Measurements from ENCODE around the gene CCDC86.
"Not testable (repeated sequence)": the region's sequence is repeated elsewhere in the genome, so short reads cannot be mapped to it uniquely, and the experiment has no call there.

Gene CCDC86, protein sequence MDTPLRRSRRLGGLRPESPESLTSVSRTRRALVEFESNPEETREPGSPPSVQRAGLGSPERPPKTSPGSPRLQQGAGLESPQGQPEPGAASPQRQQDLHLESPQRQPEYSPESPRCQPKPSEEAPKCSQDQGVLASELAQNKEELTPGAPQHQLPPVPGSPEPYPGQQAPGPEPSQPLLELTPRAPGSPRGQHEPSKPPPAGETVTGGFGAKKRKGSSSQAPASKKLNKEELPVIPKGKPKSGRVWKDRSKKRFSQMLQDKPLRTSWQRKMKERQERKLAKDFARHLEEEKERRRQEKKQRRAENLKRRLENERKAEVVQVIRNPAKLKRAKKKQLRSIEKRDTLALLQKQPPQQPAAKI

DNA sequence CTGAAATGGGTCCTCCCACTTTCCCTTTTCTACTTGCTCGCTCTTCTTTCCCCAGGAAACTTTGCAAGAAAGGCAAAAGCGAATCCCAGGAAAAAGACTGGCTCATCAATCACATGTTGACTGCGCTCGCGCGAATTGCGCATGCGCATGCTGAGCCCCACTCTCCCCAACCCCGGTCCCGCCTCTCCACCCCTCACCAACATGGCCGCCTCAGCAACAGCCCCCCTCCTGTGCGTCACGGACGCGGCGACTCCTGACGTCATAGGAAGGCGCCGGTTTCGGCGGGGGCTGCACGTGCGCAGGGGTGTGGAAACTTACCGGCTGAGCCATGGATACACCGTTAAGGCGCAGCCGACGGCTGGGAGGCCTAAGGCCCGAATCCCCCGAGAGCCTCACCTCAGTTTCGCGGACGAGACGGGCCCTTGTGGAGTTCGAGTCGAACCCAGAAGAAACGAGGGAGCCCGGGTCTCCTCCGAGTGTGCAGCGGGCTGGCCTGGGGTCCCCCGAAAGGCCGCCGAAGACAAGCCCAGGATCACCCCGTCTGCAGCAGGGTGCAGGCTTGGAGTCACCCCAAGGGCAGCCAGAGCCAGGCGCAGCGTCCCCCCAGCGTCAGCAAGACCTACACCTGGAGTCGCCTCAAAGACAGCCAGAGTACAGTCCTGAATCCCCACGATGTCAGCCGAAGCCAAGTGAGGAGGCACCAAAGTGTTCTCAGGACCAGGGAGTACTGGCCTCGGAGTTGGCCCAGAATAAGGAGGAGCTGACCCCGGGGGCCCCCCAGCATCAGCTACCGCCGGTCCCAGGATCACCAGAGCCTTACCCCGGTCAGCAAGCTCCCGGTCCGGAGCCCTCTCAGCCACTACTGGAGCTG lies at the start of gene CCDC86:
Gene CCDC86 (plus strand): TSS at position 317 of the 871 bp plus-strand sequence. CDS start 12 bp downstream, at position 329.
- peak; percentile 96 to 99 for DNase-seq (ENCODE audit: low read depth in 2 of 2)

DNA sequence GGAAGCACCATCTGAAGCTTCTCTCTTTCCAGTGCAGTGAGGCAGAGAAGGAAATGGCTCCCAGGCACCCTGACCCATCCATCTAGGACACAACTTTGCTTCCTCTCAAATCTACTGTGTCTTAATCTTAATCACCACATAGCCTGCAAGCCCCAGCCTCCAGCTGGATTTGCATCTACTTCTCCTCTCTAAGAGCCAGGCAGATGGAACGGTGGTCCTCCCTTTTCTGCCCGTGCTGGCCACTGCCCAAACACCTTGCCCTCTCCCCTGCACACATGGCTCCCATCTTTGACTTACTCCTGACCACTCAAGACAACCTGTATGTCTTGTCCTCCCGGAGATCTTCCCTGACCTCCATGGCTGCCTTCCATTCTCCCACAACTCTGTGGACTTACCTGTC lies 49.4 kb upstream of the CCDC86 start:
- DNase-seq (ENCODE audit: low read depth in 2 of 2): no peak

DNA sequence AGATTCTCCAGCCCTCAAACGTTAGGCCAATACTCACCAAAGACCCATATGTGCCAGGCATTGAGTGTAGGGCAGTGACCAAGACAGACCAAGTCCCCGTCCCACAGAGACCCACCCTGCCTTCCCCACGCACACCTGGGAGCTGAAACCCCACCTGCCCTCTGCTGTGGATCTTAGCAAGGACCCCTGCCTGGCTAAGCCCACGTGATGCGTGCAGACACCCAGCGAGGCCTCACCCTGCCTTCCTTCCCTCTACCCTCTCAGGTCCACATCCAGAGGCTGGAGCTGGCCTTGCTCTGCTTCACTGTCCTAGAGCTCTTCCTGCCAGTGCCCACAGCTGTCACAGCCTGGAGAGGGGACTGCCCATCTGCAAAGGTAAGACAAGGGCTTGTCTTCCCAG lies 46.6 kb upstream of the CCDC86 start:
- DNase-seq (ENCODE audit: low read depth in 2 of 2): no peak

DNA sequence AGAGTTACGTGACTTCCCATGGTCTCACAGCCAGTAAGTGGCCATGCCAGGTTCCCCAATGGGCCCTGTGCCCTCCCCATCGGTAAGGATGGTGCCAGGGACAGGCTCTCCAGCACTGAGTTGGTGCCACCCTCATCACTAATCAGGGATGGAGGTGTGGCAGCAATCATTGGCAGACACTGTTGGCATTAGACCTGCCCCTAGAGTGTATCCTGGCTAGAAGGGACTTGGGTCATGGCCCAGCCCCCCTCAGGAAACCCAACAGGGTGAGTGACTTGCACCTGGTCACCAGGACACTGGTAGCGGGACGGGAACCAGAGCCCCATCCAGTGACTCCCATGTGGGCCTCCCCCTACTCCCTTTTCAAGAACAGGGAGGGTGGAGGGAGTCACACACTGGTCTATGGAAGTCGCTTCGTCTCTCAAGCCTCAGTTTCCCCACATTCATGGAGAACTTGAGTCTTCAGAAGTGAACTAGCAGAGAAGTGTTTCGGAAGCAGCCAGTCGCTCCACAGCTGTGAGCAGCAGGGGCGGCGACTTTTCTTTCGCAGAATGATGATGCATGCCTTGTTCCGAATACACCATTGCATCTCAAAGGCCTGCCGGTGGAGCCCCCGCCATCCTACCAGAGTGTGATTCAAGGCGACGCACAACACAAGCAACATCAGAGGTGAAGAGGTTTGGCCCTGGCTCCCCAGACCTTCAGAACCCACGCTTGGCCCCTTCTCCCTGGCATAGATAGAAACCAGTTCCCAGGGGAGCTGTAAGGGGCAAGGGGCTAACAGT lies 43.9 kb upstream of the CCDC86 start:
- DNase-seq (ENCODE audit: low read depth in 2 of 2): no peak

DNA sequence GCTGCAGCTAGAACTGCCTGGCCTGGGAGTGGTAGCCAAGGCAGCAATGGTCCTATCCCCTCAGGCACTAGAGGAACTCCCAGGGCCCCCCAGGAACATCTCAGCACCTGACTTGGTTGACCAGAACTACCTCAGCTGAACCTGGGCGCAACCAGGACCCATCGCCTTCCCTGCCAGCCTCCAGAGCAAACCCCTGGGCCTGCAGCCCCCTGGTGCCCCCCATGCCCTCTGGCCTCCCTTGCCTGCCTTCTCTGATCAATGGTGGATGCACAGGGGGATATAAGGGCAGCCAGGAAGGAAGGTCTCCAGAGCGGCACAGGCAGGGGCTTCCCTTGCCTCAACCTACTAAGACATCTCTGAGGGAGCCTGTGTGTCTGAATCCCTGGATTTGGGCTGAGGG lies 43.3 kb upstream of the CCDC86 start:
- DNase-seq (ENCODE audit: low read depth in 2 of 2): no peak

DNA sequence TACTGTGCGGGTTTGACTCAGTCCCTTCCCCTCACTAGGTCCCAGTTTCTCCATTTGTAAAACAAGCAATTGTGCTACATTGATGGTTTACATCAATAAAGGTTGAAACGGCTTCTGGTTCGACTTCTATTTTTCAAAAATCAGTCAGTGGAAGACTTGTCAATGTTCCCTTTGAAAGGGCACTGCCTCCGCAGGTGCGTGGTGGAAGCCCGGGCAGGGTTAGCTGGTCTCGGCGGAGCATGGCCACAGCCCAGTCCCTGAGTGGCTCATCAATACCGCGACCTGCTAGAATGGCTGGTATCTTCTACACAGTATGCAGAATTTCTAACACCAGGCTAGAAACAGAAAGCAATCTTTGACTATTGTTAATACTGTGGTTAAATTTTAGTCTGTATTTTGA lies 40.7 kb upstream of the CCDC86 start:
- no peak for DNase-seq (ENCODE audit: low read depth in 2 of 2)

DNA sequence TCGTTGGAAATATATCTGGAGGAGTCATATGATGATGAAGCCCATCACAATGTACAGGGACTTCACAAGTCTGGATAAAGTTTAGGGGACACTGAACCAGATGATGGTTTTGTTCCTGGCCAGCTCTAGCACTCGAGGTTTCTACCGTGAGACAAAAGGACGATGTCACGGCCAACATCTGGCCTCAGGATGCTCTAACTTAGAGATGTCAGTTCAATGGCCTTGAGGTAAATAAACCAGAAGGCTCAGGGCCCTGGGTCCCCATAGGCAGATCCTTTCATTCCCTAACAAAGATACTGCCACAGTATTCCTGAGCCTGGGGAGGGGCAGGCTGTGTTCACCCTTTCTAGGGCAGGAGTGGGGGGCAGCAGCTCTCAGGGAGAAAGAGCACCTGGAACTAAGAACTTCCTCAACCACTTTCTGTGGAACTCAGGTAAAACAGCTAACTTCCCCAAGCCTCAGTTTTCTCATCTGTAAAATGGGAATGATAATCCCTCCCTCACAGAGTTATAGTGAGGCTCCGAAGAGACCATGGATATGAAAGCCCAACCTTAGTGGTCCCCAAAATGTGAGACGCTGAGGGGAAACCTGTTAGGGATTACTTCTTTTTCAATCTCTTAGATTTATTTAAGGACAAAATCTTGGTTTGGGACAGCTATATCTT lies 38.5 kb upstream of the CCDC86 start:
- DNase-seq (ENCODE audit: low read depth in 2 of 2): no peak

DNA sequence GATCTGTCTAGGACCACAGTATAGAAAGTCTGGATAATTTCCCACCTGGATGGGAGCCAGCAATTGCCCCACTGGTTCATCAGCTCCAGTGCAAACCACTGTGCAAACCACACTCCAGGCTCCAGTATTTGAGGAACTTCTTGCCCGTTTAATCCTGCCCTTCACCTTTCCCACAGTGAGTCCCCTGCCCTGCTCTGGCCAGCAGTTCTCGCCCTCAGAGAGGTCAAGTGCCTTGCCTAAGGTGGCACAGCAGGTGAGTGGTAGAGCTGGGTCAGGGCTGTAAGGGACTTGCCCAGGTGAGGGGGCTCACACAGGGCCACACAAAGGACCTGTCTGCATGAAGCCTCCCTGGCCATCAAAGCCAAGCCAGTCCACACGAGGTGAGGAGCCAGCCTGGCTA lies 32.7 kb upstream of the CCDC86 start:
- DNase-seq (ENCODE audit: low read depth in 2 of 2): no peak

DNA sequence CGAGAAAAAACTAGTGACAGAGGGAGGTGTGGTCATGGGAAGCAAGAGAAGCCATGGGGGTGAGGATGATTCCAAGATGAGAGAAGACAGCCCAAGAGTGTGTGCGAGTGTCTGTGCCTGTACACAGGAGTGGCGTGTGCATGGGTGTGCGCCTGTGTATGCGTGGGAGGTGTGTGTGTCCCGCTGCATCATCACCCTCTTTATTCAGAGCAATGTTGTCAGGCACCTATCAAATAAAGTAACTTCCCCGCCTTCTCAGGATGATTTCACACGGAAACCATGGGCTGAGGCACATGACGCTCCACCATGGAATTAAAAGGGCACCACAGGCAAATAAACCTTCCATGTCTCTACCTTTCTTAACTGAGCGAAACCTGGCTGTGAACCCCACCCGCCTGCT lies 32.2 kb upstream of the CCDC86 start:
- DNase-seq (ENCODE audit: low read depth in 2 of 2): no peak

DNA sequence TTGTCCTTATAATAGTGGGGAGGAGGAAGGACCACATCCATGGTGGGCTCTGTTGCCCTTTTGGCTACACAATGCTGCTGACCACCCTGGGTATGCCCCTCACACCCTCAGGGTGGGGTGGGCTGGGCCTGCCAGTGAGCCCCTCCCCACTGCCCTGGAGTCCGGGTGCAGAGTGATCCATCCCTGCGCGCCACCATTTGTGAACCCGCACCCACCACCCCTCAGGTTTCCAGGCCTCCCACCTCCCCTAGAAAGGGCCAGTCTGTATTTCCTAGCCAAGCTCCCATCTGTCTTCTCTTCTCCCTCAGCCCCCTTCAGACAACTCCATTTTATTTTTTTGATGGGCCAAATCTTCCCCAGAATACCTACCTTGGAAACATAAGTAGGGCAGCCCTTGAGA lies 31.8 kb upstream of the CCDC86 start:
- DNase-seq (ENCODE audit: low read depth in 2 of 2): no peak

DNA sequence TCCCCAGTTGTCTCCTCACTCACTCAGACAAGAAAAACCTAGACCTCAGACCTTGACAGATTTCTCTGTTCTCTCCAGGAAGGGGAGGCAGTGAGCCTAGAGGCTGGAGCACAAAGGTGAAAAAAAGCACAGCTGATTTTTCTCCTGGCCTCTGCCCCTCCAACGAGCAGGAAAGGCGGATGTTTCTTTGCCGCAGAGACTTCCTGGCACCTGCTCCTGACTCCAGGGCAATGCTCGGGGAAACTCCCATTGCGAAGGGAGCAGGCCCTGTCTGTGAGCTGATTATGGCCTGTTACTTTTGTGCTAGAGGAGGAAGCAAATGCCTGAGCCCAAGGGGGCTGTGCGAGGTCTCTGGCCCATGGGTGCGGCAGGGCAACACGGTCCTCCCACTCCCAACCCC lies 31.3 kb upstream of the CCDC86 start:
- no peak for DNase-seq (ENCODE audit: low read depth in 2 of 2)

DNA sequence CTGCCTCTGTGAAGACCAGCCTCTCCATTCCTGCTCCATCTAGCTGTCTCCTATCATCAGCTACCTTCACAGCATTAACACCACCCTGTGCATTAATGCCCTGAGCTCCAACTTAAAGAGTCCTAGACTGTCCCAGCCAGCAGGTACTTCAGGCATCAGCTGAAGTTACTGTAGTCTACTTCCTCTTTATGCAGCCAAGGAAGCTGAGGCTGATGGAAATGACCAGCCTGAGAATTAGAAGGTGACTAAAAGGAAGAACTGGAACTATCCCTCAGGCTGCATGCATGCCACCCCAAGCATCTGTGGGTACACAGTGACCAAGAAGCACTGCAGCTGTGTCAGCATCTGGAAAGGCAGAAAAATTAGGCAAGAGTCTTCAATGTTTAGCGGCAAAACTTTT lies 28.6 kb upstream of the CCDC86 start:
- DNase-seq (ENCODE audit: low read depth in 2 of 2): no peak

DNA sequence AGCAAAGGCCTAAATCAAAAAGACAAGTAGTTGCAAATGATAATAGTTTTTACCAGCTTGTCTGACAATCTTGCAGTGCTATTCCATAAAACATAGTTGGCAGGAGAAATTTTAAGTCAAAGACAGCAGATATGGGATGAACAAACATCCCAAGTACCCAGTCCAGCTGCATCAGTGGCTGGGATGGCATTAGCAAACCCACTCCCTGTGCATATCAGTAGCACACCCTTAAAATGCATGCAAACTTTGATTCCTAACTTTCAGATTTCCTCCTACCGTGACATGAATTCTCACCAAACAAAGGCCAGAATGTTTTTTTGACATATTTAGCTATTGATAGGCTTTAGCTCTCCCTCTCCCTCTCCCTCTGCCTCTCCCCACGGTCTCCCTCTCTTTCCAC lies 27.8 kb upstream of the CCDC86 start:
- no peak for DNase-seq (ENCODE audit: low read depth in 2 of 2)

DNA sequence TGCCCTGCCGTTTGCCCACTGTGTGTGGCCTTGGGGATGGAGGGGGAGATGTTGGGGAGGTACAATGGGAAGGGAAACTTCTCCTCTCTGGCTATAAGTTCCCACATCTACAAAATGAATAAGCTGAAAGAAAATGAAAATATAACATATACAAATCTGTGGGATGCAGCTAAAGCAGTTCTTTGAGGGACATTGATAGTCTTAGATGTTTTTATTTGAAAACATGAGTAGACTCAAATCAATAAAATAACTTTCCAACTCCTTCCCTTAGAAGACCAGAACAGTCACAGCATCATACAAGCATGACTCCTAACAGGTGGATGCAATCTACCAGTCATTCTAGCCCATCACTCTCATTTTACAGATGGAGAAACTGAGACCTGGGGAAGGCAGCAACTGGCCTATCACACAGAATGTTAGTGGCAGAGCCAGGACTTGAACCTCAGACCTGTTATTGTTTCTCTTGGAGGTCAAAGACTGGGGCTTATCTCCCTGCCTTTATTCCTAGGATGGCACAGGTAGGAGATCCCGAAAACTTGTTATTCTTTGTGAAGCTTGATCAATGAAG lies 25.2 kb upstream of the CCDC86 start:
- DNase-seq (ENCODE audit: low read depth in 2 of 2): no peak

DNA sequence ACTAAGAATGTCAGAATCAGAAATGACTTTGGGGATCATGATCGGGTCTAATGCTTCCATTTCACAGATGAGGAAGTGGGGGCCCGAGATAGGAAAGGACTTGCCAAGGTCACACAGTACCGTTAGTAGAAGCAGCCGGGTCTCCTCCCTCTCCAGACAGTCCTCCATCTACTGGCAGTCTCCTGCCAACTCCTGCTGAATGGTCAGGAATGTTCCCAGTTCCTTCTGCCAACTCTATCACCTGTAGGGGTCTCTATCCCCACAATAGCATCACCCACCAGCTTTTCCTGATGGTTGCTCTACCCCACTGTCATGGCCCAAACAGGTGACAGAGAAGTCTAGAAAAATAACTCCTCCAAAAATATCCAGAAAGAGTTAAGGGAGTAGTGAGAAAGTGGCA lies 23.9 kb upstream of the CCDC86 start:
- DNase-seq (ENCODE audit: low read depth in 2 of 2): no peak

DNA sequence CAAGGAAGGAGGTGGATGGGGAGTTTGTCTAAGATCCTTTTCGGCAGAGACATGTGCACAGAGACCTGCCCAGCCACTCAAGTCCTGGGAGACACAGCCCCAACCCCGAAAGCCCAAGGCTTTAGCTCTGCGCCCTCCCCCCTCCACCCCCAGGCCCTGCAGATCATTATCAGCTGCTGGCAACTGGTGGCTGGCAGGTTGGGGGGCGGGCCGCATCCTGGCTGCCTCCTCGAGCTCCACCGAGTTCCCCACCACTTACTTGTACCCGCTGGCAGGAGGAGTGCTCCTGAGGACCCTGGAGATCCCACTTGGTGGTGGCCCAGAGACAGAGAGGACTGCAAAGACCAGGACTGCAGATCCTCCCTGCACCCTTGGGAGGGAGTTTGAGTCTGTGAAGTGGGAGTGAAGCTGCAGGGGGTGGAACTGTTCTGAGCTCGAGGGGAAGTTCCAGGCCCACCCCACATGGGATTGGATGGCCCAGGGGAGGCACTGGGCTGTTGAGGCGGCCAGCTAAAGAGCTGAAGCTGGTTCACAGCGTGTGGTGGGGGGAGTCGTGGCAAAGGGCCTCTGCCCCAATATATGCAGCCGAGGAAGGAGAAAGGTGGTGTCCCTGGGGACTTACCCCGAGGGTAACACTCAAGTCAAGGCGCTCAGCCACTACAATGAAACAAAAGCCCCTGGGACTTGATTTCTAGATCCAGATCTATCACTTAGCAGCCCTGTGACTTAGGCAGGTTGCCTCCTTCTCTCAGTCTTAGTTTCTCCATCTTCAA lies 19.9 kb upstream of the CCDC86 start:
- DNase-seq (ENCODE audit: low read depth in 2 of 2): no peak

DNA sequence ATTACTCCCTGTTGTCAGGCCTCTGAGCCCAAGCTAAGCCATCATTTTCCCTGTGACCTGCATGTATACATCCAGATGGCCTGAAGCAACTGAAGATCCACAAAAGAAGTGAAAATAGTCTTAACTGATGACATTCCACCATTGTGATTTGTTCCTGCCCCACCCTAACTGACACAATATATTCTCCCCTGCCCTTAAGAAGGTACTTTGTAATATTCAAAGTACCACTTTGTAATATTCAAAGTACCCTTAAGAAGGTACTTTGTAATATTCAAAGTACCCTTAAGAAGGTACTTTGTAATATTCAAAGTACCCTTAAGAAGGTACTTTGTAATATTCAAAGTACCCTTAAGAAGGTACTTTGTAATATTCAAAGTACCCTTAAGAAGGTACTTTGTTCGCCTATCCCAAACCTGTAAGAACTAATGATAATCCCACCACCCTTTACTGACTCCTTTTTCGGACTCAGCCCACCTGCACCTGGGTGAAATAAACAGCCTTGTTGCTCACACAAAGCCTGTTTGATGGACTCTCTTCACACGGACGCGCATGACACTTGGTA lies 18.1 kb upstream of the CCDC86 start:
- DNase-seq (ENCODE audit: low read depth in 2 of 2): not testable (repeated sequence)

DNA sequence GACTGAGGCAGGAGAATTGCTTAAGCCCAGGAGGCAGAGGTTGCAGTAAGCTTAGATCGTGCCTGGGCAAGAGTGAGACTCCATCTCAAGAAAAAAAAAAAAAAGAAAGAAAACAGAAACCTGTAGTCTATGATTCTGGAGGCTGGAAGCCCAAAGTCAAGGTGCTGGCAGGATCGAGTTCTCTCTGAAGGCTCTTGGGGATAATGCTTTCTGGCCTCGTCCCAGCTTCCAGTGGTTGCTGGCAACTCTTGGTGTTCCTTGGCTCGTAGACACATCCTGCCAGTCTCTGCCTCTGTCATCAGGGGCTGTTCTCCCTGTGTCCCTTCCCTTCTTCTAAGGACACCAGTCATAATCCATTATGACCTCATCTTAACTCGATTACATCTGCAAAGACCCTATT lies 16.8 kb upstream of the CCDC86 start:
- no peak for DNase-seq (ENCODE audit: low read depth in 2 of 2)

DNA sequence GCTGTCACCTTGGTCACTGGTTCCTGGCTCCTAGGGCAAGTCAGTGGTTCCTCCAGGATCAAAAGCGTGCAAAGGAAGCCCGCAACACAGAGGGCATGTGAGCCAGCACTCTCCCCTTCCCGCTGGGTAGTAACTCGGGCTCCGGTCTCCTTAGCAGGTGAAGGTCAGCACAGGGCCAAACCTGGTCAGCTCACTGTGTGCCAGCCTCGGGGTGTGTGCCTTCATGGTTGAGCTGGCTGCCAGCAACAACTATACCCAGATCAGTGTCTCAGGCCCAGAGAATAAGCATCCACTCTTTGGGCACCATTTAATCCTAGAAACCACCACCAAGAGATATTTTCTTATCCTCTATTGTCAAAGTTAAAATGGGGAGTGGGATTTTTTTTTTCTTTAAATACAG lies 16.1 kb upstream of the CCDC86 start:
- DNase-seq (ENCODE audit: low read depth in 2 of 2): no peak

DNA sequence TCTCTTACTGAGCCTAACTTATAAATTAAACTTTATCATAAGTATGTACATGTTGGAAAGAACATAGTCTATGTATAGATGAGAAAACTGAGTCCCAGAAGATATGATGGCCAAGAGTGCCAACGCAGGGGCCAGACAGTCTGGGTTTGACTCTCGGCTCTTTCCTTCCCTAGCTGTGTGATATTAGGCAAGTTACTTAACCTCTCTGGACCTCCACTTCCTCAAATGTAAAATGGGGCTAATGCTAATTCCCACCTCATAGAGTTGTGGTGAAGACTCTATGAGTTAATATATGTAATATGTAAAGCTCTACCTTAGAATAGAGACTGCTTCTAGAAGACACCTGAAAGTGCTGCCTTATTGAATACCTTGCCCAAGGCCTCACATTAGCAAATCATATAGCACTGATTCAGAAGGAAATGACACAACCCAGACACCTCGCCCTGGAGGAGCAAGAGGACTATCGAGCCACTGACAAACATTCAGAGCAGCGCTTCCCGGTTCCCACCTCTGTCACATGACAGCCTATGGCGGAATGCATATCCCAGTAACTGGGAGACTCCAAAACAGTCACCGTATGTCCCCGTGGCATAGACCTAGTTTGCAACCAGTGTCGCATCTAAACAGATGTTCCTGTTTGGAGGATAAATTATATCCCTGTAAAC lies 11.3 kb upstream of the CCDC86 start:
- DNase-seq (ENCODE audit: low read depth in 2 of 2): no peak
